HS-5 (cell line): ENCODE data around the gene AMBN.

Experiments used
- DNase-seq: peaks from one replicate; pipeline ENCODE4 v3.0.0-alpha.2; 2012; ENCODE audit warnings: low read depth

AMBN gene

GRCh38 chr4:70591955-70592582 lies at the start of gene AMBN:
AMBN (plus strand) TSS chr4:70592256; CDS start chr4:70592359, 103 bp downstream.
- DNase-seq: no peak

GRCh38 chr4:70544279-70544868 lies 47.7 kb upstream of the AMBN start:
- no peak for DNase-seq

- DNase-seq: peak; percentile 36
Measured at GRCh38 chr4:70556856-70557255, 35.2 kb upstream of the AMBN start.

- no peak for DNase-seq
Measured at GRCh38 chr4:70559211-70559830, 32.7 kb upstream of the AMBN start.

GRCh38 chr4:70559924-70560323 lies 32.1 kb upstream of the AMBN start:
- no peak for DNase-seq

GRCh38 chr4:70564033-70564432 lies 28.0 kb upstream of the AMBN start:
- no peak for DNase-seq

- DNase-seq: no peak
Measured at GRCh38 chr4:70570796-70571195, 21.3 kb upstream of the AMBN start.

GRCh38 chr4:70571772-70572171 lies 20.3 kb upstream of the AMBN start:
- DNase-seq: no peak

- no peak for DNase-seq
Measured at GRCh38 chr4:70575964-70576363, 16.1 kb upstream of the AMBN start.

- DNase-seq: no peak
Measured at GRCh38 chr4:70577220-70577927, 14.7 kb upstream of the AMBN start.

GRCh38 chr4:70581980-70582379 lies 10.1 kb upstream of the AMBN start:
- DNase-seq: no peak

- no peak for DNase-seq
Measured at GRCh38 chr4:70583952-70584834, 7.9 kb upstream of the AMBN start.

- DNase-seq: no peak
Measured at GRCh38 chr4:70586841-70587240, 5.2 kb upstream of the AMBN start.

- no peak for DNase-seq
Measured at GRCh38 chr4:70589785-70590184, 2.3 kb upstream of the AMBN start.

GRCh38 chr4:70594196-70594595 lies 2.1 kb downstream of the AMBN start:
- DNase-seq: no peak

- DNase-seq: no peak
Measured at GRCh38 chr4:70600305-70600704, 8.2 kb downstream of the AMBN start.

GRCh38 chr4:70600977-70601376 lies 8.9 kb downstream of the AMBN start:
- DNase-seq: no peak

- peak; percentile 8 for DNase-seq
Measured at GRCh38 chr4:70601422-70602039, 9.5 kb downstream of the AMBN start.

GRCh38 chr4:70603856-70604255 lies 11.8 kb downstream of the AMBN start:
- peak; percentile 11 for DNase-seq

GRCh38 chr4:70606459-70606858 lies 14.4 kb downstream of the AMBN start:
- no peak for DNase-seq

- DNase-seq: no peak
Measured at GRCh38 chr4:70607334-70607853, 15.3 kb downstream of the AMBN start.
